ENCODE data around the gene DMXL2. TPM values are rescaled to one million over a fixed set of nuclear protein-coding genes. Genes with fewer than 3 reads are reported as not detected.

Gene DMXL2
- total RNA-seq: 23.6 TPM

GRCh38 chr15:51622604-51623370 lies at the start of gene DMXL2:
DMXL2 (minus strand) TSS chr15:51622771; CDS start chr15:51622545, 226 bp downstream.
- Histone ChIP-seq H3K27ac (peak within 1 kb of the TSS; percentile 64), H3K9me3 (no peaks in the 10 kb centered on the region), H3K27me3 (no peaks in the 10 kb centered on the region), H3K36me3 (no peaks in the 10 kb centered on the region), H3K4me1 (peaks cover 23% of the 10 kb centered on the region), H3K4me3 (peak within 1 kb of the TSS; percentile 54 to 79)
- intact Hi-C loops (cut with DNase I): no loop called here
- TF ChIP-seq CTCF (IDR thresholded peaks at IDR 0.05): no peak
- peak in 1 of 2 donors; percentile 76 for TF ChIP-seq POLR2AphosphoS5 (IDR thresholded peaks at IDR 0.05; ENCODE audit: insufficient read depth in 1 of 2, low read depth in 1 of 2)
- no peak for DNase-seq (ENCODE audit: extremely low spot score in 2 of 2)

GRCh38 chr15:51672155-51672687 lies 49.6 kb upstream of the DMXL2 start:
- no peaks in the 10 kb centered on the region for H3K4me1 ChIP-seq
- intact Hi-C loops (cut with DNase I): no loop called here

GRCh38 chr15:51669381-51669780 lies 46.8 kb upstream of the DMXL2 start:
- no peaks in the 10 kb centered on the region for H3K36me3 ChIP-seq
- H3K4me3 ChIP-seq: no peak overlapping the region
- DNase-seq (ENCODE audit: extremely low spot score in 2 of 2): no peak
- no peak overlapping the region for H3K27ac ChIP-seq
- no peaks in the 10 kb centered on the region for H3K9me3 ChIP-seq
- TF ChIP-seq CTCF (IDR thresholded peaks at IDR 0.05) (no peak), POLR2AphosphoS5 (IDR thresholded peaks at IDR 0.05; ENCODE audit: insufficient read depth in 1 of 2, low read depth in 1 of 2) (no peak), POLR2A (IDR thresholded peaks at IDR 0.05) (no peak)
- no peaks in the 10 kb centered on the region for H3K27me3 ChIP-seq
- intact Hi-C loops (cut with DNase I): no loop called here
- no peaks in the 10 kb centered on the region for H3K4me1 ChIP-seq

More at GRCh38 chr15:51672155-51672687, 49.6 kb upstream of the DMXL2 start:
- no peak overlapping the region for H3K4me3 ChIP-seq
- no peaks in the 10 kb centered on the region for H3K27me3 ChIP-seq
- DNase-seq (ENCODE audit: extremely low spot score in 2 of 2): no peak
- no peaks in the 10 kb centered on the region for H3K9me3 ChIP-seq
- H3K27ac ChIP-seq: no peak overlapping the region
- no peak for TF ChIP-seq POLR2AphosphoS5 (IDR thresholded peaks at IDR 0.05; ENCODE audit: insufficient read depth in 1 of 2, low read depth in 1 of 2)
- no peak for TF ChIP-seq POLR2A (IDR thresholded peaks at IDR 0.05)
- no peak for TF ChIP-seq CTCF (IDR thresholded peaks at IDR 0.05)
- no peaks in the 10 kb centered on the region for H3K36me3 ChIP-seq

- no peak overlapping the region for H3K4me3 ChIP-seq
- no peaks in the 10 kb centered on the region for H3K4me1 ChIP-seq
- no peak overlapping the region for H3K27ac ChIP-seq
- intact Hi-C loops (cut with DNase I): no loop called here
- H3K27me3 ChIP-seq: no peaks in the 10 kb centered on the region
- H3K9me3 ChIP-seq: no peaks in the 10 kb centered on the region
- TF ChIP-seq POLR2AphosphoS5 (IDR thresholded peaks at IDR 0.05; ENCODE audit: insufficient read depth in 1 of 2, low read depth in 1 of 2): no peak
- H3K36me3 ChIP-seq: no peaks in the 10 kb centered on the region
- DNase-seq (ENCODE audit: extremely low spot score in 2 of 2): no peak
Measured at GRCh38 chr15:51668446-51668845, 45.9 kb upstream of the DMXL2 start.

GRCh38 chr15:51667478-51667877 lies 44.9 kb upstream of the DMXL2 start:
- TF ChIP-seq POLR2AphosphoS5 (IDR thresholded peaks at IDR 0.05; ENCODE audit: insufficient read depth in 1 of 2, low read depth in 1 of 2): no peak
- TF ChIP-seq POLR2A (IDR thresholded peaks at IDR 0.05): no peak
- no peak for TF ChIP-seq CTCF (IDR thresholded peaks at IDR 0.05)
- Histone ChIP-seq H3K4me3 (no peak overlapping the region), H3K4me1 (no peaks in the 10 kb centered on the region), H3K36me3 (no peaks in the 10 kb centered on the region), H3K9me3 (no peaks in the 10 kb centered on the region), H3K27me3 (no peaks in the 10 kb centered on the region), H3K27ac (no peak overlapping the region)
- no peak for DNase-seq (ENCODE audit: extremely low spot score in 2 of 2)
- intact Hi-C loops (cut with DNase I): no loop called here
